Skeletal muscle cell (primary cell): ENCODE results near the gene TJP1.
"Not testable (repeated sequence)": the region's sequence is repeated elsewhere in the genome, so short reads cannot be mapped to it uniquely, and the experiment has no call there.

Source experiments
- DNase-seq: peaks from one replicate; pipeline ENCODE4 v3.0.0-alpha.2; 2010; ENCODE audit warnings: low read depth
- H3K4me3 ChIP-seq: 2 replicates; pipeline ENCODE4 v1.5.1; 2011; ENCODE audit warnings: low read depth, mild to moderate bottlenecking, control low read depth, low read length, moderate library complexity

Gene TJP1

DNA sequence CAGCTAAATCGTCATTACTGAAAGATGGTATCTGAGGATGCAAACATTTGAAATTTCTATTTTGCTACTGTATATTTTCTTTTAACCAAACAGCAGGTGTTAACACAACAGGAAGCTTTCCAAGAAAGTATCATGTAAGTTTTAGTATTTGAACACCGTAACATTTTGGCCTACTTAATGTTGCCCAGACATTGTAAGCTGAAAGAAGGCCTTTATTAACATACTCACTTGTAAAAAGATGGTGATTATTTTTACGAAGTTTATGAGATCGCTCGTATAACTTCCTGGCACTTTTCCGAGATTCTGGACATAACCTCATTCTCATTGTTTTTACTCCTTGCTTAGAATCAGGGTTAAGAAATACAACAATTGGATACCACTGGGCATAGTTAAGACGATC, 95.7 kb downstream of the TJP1 start:
- DNase-seq: no peak
- H3K4me3 ChIP-seq: no peak overlapping the region

DNA sequence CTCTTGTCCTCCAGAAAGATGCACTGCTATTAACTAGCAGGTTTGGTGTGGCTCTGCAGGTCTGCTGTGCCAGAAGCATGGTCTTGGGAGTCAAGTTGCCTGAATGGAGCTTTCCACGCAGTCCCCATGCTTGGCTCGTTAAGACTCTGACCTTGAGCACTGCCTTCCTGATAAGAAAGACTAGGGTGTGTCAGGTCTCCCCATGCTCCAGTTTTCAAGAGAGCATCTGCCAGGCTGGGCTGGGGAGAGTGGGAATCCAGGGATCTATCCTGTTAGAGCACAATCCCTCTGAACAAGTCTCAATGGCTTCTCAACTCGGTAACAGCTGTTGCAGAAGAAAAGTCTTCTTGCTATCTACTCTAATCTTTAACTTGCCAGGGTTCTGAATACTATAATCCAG, 98.2 kb downstream of the TJP1 start:
- no peak for DNase-seq
- no peak overlapping the region for H3K4me3 ChIP-seq

- H3K4me3 ChIP-seq: no peak overlapping the region
- no peak for DNase-seq
These were observed 108.5 kb downstream of the TJP1 start for GRCh38 chr15:29713784-29714183.

- no peak overlapping the region for H3K4me3 ChIP-seq
- DNase-seq: no peak
These were observed 110.0 kb downstream of the TJP1 start for GRCh38 chr15:29712149-29712885.

DNA sequence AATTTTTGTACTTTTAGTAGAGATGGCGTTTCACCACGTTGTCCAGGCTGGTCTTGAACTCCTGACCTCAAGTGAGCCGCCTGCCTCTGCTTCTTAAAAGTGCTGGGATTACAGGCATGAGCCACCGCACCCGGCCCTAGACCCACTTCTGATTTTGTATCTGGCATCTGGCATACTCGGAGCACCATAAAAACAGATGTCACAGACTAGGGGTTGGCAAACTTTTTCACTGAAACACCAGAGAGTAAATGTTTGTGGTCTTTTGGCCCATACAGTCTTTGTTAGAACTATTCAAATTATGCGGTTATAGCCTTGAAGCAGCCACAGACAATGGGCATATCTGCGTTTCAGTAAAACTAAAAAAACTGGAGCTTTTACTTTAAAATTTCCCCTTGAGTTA, 110.7 kb downstream of the TJP1 start:
- DNase-seq: no peak
- H3K4me3 ChIP-seq: no peak overlapping the region

- DNase-seq: no peak
- no peak overlapping the region for H3K4me3 ChIP-seq
These were observed 113.7 kb downstream of the TJP1 start for GRCh38 chr15:29708519-29708918.

DNA sequence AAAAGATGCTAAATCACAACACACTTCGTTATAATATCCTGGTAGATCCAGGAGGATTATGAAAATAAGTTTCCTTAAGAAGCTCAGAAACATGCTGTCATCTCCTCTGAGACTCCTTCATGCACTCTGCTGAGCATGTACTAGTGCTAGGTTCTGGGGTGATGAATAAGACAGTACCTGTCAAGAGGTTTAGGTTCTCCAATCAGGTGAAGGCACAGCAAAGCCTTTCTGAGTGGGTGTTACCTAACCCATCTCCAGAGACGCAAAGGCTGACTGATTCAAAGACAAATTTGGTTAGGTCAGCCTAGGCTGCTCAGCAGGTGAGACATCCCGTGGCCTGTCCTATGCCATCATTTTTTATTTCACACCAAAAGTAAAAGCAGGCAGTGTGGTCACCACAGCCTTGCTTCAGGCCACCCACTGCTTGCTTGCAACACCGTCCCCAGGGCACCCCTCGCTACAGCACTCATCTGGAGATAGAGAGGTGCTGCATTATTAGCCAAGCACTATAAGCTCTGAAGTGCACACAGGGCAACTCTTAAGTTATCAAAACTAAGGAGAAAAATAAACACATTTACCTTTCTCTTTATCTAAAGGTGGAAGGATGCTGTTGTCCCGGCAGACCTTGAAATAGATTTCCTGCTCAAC, 117.2 kb downstream of the TJP1 start:
- H3K4me3 ChIP-seq: no peak overlapping the region
- no peak for DNase-seq

DNA sequence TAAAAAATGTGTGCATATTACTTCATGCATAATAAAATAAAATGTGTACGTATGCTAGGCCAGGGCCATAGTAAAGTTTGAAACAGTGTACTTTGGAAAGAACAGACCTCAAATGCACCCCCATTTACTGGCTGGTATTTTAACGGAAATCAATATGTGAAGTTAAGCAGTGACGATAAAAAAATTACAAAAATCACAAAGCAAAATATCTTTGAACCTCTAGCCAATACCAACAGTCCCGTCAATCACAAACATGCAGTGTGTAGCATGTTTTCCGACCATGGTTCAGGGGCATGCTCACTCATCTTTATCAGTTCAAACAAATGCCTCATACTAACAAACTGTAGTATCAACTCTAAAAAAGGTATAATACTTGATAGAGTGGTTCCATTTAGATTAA, 121.1 kb downstream of the TJP1 start:
- H3K4me3 ChIP-seq: no peak overlapping the region
- DNase-seq: no peak

DNA sequence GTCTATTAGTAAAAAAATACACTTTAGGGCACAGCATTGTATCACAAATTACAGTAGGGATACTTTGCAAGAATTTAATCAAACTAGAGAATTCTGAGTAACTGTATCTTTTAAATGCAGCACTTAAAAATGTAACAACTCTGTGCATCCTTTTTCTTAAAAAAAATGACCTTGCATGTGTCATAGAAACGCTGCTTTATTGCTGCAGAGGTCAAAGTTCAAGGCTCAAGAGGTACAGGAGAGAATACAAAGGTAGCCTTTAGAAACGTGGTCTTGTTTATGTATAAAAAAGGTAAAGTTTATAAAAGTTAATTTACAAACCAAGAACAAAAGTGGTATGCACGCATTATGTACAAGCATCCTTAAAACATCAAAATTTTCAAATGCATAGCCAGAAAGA, 122.0 kb downstream of the TJP1 start:
- H3K4me3 ChIP-seq: no peak overlapping the region
- DNase-seq: no peak

GRCh38 chr15:29699791-29700190, 122.5 kb downstream of the TJP1 start:
- H3K4me3 ChIP-seq: no peak overlapping the region
- no peak for DNase-seq

- H3K4me3 ChIP-seq: no peak overlapping the region
- peak; percentile 53 for DNase-seq
These were observed 124.1 kb downstream of the TJP1 start for GRCh38 chr15:29698030-29698701.

DNA sequence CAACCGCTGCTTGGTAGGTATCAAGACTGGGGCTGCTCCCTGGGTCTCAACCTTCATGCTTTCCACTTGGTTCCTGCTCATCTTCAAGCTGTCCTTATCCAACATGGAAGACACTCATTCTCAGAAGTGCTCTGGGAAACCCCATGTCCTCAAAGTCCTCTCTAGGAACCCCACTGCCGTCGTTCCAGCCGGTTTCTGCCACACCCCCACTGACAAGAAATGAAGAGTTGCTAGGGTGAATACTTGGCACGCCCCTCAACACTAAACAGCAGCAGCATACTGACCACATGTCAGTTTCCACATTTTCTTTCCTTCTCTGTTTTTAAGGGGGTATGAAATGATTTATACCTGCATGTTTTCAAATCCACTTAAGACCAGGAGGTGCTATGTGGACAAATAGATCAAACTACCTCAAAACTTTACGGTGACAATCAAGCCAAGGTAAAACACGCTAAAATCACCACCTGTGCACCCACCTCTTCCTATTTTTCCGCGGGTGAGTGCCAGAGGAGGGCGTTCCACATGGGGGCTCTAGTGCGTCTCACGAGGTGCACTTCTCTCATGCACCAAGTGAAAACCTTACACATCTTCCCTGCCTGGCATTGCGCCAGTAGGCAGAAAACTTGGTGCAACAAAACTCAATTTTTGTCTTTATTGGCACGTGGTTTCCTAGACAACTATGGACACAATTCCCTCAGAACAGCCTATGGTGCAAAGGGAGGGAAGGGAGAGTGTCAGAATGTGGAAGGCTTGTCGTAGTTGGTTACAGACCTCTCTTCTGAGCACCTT, 125.1 kb downstream of the TJP1 start:
- no peak for DNase-seq
- H3K4me3 ChIP-seq: no peak overlapping the region

DNA sequence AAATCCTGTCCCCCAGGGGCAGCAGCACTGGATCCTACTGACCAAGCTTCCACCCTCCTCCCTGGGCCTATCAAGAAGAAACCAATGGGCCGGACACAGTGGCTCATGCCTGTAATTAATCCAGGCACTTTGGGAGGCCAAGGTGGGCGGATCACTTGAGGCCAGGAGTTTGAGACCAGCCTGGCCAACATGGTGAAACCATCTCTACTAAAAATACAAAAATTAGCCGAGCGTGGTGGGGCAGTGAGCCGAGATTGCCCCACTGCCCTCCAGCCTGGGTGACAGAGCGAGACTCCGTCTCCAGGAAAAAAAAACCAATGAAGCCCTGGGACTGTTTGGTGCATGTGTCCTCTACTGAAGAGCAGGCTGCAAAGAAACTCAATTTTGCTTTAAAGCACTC, 125.8 kb downstream of the TJP1 start:
- not testable (repeated sequence) for DNase-seq, H3K4me3 ChIP-seq

DNA sequence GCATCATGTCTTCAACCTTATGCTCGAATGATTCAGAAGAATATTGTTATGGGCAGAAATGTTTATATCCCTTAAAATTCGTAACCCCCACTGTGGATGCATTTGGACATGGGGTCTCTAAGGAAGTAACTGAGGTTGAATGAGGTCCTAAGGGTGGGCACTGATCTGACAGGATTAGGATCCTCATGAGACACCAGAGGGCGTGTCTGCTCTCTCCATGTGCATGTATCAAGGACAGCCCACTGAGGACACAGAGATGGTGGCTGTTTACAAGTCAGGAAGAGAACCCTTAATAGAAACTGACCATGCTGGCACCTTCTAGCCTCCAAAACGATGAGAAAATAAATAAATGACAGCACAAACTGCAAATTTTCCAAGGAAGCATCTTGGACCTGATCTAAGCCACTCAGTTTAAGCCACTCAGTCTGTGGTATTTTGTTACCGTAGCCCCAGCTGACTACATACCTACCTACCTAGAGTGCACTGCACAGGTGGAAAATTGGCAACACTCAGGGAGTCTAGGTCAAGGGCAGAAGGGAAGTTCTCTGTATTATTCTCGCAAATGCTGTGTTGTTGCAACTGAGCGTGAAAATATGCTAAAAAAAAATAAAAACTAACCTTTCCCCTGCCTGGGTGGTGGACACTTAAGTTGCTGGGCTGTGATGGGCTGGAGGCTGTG, 126.6 kb downstream of the TJP1 start:
- no peak for DNase-seq
- H3K4me3 ChIP-seq: no peak overlapping the region

DNA sequence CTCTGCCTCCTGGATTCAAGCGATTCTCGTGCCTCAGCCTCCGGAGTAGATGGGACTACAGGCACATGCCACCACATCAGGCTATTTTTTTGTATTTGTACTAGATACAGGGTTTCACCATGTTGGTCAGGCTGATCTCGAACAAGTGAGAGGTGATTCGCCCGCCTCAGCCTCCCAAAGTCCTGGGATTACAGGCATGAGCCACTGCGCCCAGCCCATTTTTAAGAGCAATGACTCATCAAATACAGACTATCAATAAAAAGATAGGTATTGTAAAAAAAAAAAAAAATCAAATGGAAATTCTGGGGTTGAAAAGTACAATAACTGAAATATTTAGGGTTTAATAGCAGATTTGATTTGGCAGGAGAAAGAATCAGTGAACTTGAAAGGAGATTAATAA, 129.0 kb downstream of the TJP1 start:
- DNase-seq: no peak
- no peak overlapping the region for H3K4me3 ChIP-seq

DNA sequence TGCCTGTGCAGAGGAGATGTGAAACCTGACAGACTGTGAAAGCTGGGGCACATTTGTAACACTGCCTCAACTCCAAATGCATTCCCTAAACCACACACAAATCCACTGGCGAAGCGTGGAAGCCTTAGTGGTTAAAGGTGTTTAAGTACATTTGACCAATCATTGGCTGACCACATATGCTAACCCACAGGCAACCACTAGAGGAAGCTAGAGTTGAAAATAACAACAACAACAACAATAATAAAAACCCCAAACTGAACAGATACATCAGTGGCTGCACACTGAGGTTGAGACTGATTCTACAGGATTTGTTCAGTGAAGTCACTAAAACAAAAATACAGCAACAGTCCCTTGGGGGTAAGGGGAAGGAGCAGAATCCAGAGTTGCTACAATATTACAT, 129.7 kb downstream of the TJP1 start:
- H3K4me3 ChIP-seq: no peak overlapping the region
- no peak for DNase-seq

GRCh38 chr15:29690765-29691475, 131.3 kb downstream of the TJP1 start:
- DNase-seq: no peak
- H3K4me3 ChIP-seq: no peak overlapping the region

DNA sequence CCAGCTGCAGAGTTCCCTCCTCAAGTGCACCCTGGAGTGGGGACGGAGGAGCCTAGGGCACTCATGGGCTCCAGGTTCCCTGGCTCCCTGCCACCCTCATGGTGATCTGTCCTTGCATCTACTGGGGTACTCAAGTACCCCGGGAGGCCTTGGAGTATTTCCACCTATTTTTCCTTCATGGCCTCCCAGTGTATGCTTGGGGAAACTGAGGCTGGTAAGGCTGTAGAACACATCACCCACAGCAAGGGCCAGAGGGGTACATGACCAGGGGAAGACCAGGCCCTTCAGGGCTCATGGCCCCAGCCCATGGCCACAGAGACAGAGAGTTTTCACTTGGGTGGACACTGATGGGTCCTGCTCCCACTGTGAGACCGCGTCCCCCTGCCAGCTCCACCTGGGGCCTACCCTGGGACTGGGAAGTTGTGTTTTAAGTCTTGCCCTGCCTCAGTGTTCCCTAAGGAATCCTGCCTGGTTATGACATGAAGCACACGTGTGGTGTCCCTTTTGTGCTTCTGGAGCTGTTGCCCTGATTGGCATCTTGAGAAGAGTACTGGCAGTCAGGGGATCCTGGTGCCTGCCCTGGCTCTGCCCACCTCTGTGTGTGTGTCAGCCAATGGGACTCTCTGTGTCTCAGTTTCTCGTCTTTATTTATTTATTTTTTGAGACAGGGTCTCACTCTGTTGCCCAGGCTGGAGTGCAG, 132.8 kb downstream of the TJP1 start:
- no peak for DNase-seq
- no peak overlapping the region for H3K4me3 ChIP-seq
